Activated CD8-positive, alpha-beta memory T cell treated with anti-CD3 and anti-CD28 coated beads, Interleukin-2, amount 50 U/mL, for 4 hours (primary cell): ENCODE measurements around the gene GNG2.

Source experiments
- DNase-seq: peaks from one replicate; pipeline ENCODE4 v3.0.0-alpha.2; 2020

GNG2 gene

GRCh38 chr14:51860164-51860824 lies at the start of gene GNG2:
GNG2 (plus strand) TSS chr14:51860612; CDS start chr14:51950679, 90,067 bp downstream.
- DNase-seq, result peak; percentile 76

GRCh38 chr14:51811706-51812105 lies 48.7 kb upstream of the GNG2 start:
- DNase-seq, result no peak

GRCh38 chr14:51816031-51816430 lies 44.4 kb upstream of the GNG2 start:
- no peak for DNase-seq

- no peak for DNase-seq
These were observed 43.1 kb upstream of the GNG2 start for GRCh38 chr14:51817326-51817725.

GRCh38 chr14:51818748-51819380 lies 41.5 kb upstream of the GNG2 start:
- DNase-seq, result no peak

GRCh38 chr14:51821822-51822221 lies 38.6 kb upstream of the GNG2 start:
- no peak for DNase-seq

- DNase-seq, result no peak
These were observed 37.9 kb upstream of the GNG2 start for GRCh38 chr14:51822499-51822898.

- no peak for DNase-seq
These were observed 36.7 kb upstream of the GNG2 start for GRCh38 chr14:51823706-51824105.

- no peak for DNase-seq
These were observed 36.2 kb upstream of the GNG2 start for GRCh38 chr14:51824191-51824590.

GRCh38 chr14:51825926-51826325 lies 34.5 kb upstream of the GNG2 start:
- no peak for DNase-seq

GRCh38 chr14:51828017-51828797 lies 32.2 kb upstream of the GNG2 start:
- DNase-seq, result peak; percentile 74

- no peak for DNase-seq
These were observed 26.2 kb upstream of the GNG2 start for GRCh38 chr14:51834240-51834639.

- no peak for DNase-seq
These were observed 24.0 kb upstream of the GNG2 start for GRCh38 chr14:51836417-51836816.

GRCh38 chr14:51844081-51844881 lies 16.1 kb upstream of the GNG2 start:
- DNase-seq, result no peak

GRCh38 chr14:51845811-51846210 lies 14.6 kb upstream of the GNG2 start:
- DNase-seq, result no peak

- peak; percentile 77 for DNase-seq
These were observed 13.6 kb upstream of the GNG2 start for GRCh38 chr14:51846631-51847488.

GRCh38 chr14:51847489-51847796 lies 13.0 kb upstream of the GNG2 start:
- DNase-seq, result no peak

- no peak for DNase-seq
These were observed 12.3 kb upstream of the GNG2 start for GRCh38 chr14:51848120-51848519.

GRCh38 chr14:51849097-51849496 lies 11.3 kb upstream of the GNG2 start:
- DNase-seq, result peak; percentile 27

GRCh38 chr14:51850651-51851050 lies 9.8 kb upstream of the GNG2 start:
- no peak for DNase-seq

- DNase-seq, result no peak
These were observed 7.9 kb upstream of the GNG2 start for GRCh38 chr14:51852541-51852940.

- DNase-seq, result no peak
These were observed 5.2 kb upstream of the GNG2 start for GRCh38 chr14:51855234-51855633.
